K562 (cell line): ENCODE results near the gene VPS35. TPM values are rescaled to one million over a fixed set of nuclear protein-coding genes. Genes with fewer than 3 reads are reported as not detected.

Source experiments
- ASH1L ChIP-seq: fragments of 450-650 bp; IDR thresholded peaks from 2 replicates; pipeline ENCODE4 v1.6.1; 2018; ENCODE audit warnings: borderline replicate concordance, mild to moderate bottlenecking, low read depth; ENCODE audit not compliant: partially characterized antibody
- CTBP1 ChIP-seq: fragments of 450-650 bp; IDR thresholded peaks from 2 replicates; pipeline ENCODE4 v1.6.1; 2016; ENCODE audit warnings: borderline replicate concordance
- DLX4 ChIP-seq: fragments of 250-450 bp; sonication (Bioruptor Pico); IDR thresholded peaks from 2 replicates; pipeline ENCODE4 v1.6.1; 2021; ENCODE audit warnings: mild to moderate bottlenecking
- EP400 ChIP-seq: fragments of 450-650 bp; IDR thresholded peaks from 2 replicates; pipeline ENCODE4 v1.6.1; 2017; ENCODE audit warnings: antibody characterized with exemption, mild to moderate bottlenecking, moderate library complexity
- HDAC1 ChIP-seq, 2 experiments: fragments of 450-650 bp; IDR thresholded peaks; 2 replicates each; pipeline ENCODE4 v1.6.1; 2016 to 2017; ENCODE audit warnings: inconsistent platforms in 1 of 2, mild to moderate bottlenecking in 1 of 2, moderate library complexity in 1 of 2
- HNRNPH1 ChIP-seq: fragments of 200-400 bp; formaldehyde crosslinking; optimal IDR thresholded peaks from 2 replicates; pipeline ENCODE3; 2017; ENCODE audit warnings: low read depth, mild to moderate bottlenecking, low read length, moderate library complexity
- NONO ChIP-seq, 2 experiments: fragments of 200-400 bp in 1 of 2; fragments of 450-650 bp in 1 of 2; formaldehyde crosslinking in 1 of 2; IDR thresholded peaks; 2 replicates each; pipeline ENCODE4 v1.6.1; 2017; ENCODE audit warnings: low read depth in 2 of 2, mild to moderate bottlenecking in 2 of 2, moderate library complexity in 2 of 2, low read length in 1 of 2
- PHF8 ChIP-seq: fragments of 200-600 bp; sonication (generic); IDR thresholded peaks from 2 replicates; pipeline ENCODE4 v1.6.1; 2012; ENCODE audit warnings: mixed run types, mild to moderate bottlenecking, inconsistent platforms, low read length, moderate library complexity, borderline replicate concordance
- PRDM10 ChIP-seq: fragments of 450-650 bp; IDR thresholded peaks from 2 replicates; pipeline ENCODE4 v1.6.1; 2018; ENCODE audit not compliant: partially characterized antibody
- SRF ChIP-seq, 2 experiments: fragments of 250-450, 450-650 bp in 1 of 2; sonication (Bioruptor Pico) in 1 of 2; sonication (generic) in 1 of 2; formaldehyde crosslinking; IDR thresholded peaks; 2 replicates each; pipeline versions ENCODE4 v1.5.0 to v1.5.1; 2020 to 2022; ENCODE audit warnings: mild to moderate bottlenecking in 1 of 2, missing genetic modification reagents in 1 of 2
- SUPT5H ChIP-seq: fragments of 450-650 bp; IDR thresholded peaks from 2 replicates; pipeline ENCODE4 v1.6.1; 2016
- ZNF232 ChIP-seq: sonication (generic); formaldehyde crosslinking; IDR thresholded peaks from 2 replicates; pipeline ENCODE4 v1.8.0; 2022; ENCODE audit warnings: mild to moderate bottlenecking, missing genetic modification reagents
- polyA plus RNA-seq, 8 experiments: library from polyadenylated mRNA; depleted of rRNA in 4 of 8; stranded (reverse) in 5 of 8; unstranded in 3 of 8; fragments of >200 nt; fragmentation: Nextera tagmentation in 2 of 8; fragmentation: Illumina TruSeq in 1 of 8; extraction: Ambion mirVana in 2 of 8; extraction: Trizol in 1 of 8; gene quantifications; 2 replicates each; pipeline versions ENCODE4 v1.2.1 to v1.2.3, GENCODE V29; 2011 to 2014; ENCODE audit warnings: inconsistent platforms in 1 of 8, missing spikeins in 1 of 8
- total RNA-seq, 7 experiments: library from RNA; depleted of rRNA in 6 of 7; stranded (reverse); fragments of >200 nt in 6 of 7; fragmentation: Illumina TruSeq in 2 of 7; extraction: Trizol in 2 of 7; gene quantifications; 2 replicates each; pipeline versions ENCODE4 v1.2.1 to v1.2.3, GENCODE V29; 2011 to 2021; ENCODE audit warnings: low replicate concordance in 1 of 7
- TF ChIP-seq, protein P1 (sequence below): fragments of 250-450 bp; sonication (Bioruptor Pico); IDR thresholded peaks from 2 replicates; pipeline ENCODE4 v1.4.0; 2020
- TF ChIP-seq, protein P2 (sequence below): fragments of 450-650 bp; IDR thresholded peaks from 2 replicates; pipeline ENCODE4 v1.6.1; 2016; ENCODE audit warnings: antibody characterized with exemption

The VPS35 gene
- total and polyA plus RNA-seq, 9 of the 15 experiments (the other 6 are each of a cell fraction or from before 2014, with no cell fraction given), result 32.7 to 131 (median 66.2) TPM

- TF ChIP-seq CTBP1 (0 out of 2 replicates have a peak, but pooled peaks have one; percentile 24), ZNF232 (CRISPR knock-in tag) (peak; percentile 82; the same call in 1 of the 2 replicates), SRF (CRISPR knock-in tag; IDR thresholded peaks at IDR 0.05) (no peak), NONO (IDR thresholded peaks at IDR 0.05; ENCODE audit: low read depth in 2 of 2, low read length in 1 of 2) (peak in 1 of 2 experiments; percentile 49; a peak in 1 of 4 replicates), DLX4 (CRISPR knock-in tag) (no peak), SUPT5H (peak; percentile 80), HDAC1 (IDR thresholded peaks at IDR 0.05) (peak; percentile 21 to 94; a peak in 3 of 4 replicates), ASH1L (peak; percentile 85), PHF8 (peak; percentile 68; the same call in 1 of the 2 replicates), HNRNPH1 (no peak), EP400 (0 out of 2 replicates have a peak, but pooled peaks have one; percentile 23), PRDM10 (no peak)
- TF ChIP-seq, protein P1, sequence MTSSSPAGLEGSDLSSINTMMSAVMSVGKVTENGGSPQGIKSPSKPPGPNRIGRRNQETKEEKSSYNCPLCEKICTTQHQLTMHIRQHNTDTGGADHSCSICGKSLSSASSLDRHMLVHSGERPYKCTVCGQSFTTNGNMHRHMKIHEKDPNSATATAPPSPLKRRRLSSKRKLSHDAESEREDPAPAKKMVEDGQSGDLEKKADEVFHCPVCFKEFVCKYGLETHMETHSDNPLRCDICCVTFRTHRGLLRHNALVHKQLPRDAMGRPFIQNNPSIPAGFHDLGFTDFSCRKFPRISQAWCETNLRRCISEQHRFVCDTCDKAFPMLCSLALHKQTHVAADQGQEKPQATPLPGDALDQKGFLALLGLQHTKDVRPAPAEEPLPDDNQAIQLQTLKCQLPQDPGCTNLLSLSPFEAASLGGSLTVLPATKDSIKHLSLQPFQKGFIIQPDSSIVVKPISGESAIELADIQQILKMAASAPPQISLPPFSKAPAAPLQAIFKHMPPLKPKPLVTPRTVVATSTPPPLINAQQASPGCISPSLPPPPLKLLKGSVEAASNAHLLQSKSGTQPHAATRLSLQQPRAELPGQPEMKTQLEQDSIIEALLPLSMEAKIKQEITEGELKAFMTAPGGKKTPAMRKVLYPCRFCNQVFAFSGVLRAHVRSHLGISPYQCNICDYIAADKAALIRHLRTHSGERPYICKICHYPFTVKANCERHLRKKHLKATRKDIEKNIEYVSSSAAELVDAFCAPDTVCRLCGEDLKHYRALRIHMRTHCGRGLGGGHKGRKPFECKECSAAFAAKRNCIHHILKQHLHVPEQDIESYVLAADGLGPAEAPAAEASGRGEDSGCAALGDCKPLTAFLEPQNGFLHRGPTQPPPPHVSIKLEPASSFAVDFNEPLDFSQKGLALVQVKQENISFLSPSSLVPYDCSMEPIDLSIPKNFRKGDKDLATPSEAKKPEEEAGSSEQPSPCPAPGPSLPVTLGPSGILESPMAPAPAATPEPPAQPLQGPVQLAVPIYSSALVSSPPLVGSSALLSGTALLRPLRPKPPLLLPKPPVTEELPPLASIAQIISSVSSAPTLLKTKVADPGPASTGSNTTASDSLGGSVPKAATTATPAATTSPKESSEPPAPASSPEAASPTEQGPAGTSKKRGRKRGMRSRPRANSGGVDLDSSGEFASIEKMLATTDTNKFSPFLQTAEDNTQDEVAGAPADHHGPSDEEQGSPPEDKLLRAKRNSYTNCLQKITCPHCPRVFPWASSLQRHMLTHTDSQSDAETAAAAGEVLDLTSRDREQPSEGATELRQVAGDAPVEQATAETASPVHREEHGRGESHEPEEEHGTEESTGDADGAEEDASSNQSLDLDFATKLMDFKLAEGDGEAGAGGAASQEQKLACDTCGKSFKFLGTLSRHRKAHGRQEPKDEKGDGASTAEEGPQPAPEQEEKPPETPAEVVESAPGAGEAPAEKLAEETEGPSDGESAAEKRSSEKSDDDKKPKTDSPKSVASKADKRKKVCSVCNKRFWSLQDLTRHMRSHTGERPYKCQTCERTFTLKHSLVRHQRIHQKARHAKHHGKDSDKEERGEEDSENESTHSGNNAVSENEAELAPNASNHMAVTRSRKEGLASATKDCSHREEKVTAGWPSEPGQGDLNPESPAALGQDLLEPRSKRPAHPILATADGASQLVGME, result no peak
- TF ChIP-seq, protein P2, sequence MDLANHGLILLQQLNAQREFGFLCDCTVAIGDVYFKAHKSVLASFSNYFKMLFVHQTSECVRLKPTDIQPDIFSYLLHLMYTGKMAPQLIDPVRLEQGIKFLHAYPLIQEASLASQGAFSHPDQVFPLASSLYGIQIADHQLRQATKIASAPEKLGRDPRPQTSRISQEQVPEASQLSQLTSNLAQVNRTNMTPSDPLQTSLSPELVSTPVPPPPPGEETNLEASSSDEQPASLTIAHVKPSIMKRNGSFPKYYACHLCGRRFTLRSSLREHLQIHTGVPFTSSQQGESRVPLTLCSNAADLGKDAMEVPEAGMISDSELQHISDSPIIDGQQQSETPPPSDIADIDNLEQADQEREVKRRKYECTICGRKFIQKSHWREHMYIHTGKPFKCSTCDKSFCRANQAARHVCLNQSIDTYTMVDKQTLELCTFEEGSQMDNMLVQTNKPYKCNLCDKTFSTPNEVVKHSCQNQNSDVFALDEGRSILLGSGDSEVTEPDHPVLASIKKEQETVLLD, result peak; percentile 97
Measured at GRCh38 chr16:46689365-46690280, 645 bp upstream of the VPS35 start, which contains the start of gene ORC6 (continued).
